Gastrocnemius medialis (tissue), 4 donors: ENCODE data around the gene PDE10A. TPM values are rescaled to one million over a fixed set of nuclear protein-coding genes. Genes with fewer than 3 reads are reported as not detected.
A peak's percentile ranks its signal among the peaks of the same experiment; 100 is the strongest.

ENCODE experiments used
- ATAC-seq, 2 donors: fragments of 150-250 bp; one replicate each; pipeline ENCODE4 v1.9.1; 2016
- DNase-seq, 2 donors: peaks; one replicate each; pipeline ENCODE4 v3.0.0-alpha.2; 2019
- H3K27ac ChIP-seq, 4 donors: fragments of 200-600 bp; sonication (generic); 1 replicate in 1 of 4; 2 replicates in 3 of 4; pipeline ENCODE4 v1.5.1; 2016 to 2018; ENCODE audit warnings: mild to moderate bottlenecking in 2 of 4, moderate library complexity in 1 of 4
- H3K27me3 ChIP-seq, 3 donors: fragments of 200-600 bp; sonication (generic) in 2 of 3; 1 replicate in 1 of 3; 2 replicates in 2 of 3; pipeline versions ENCODE4 v1.5.1 to v1.6.0; 2016 to 2019; ENCODE audit warnings: mild to moderate bottlenecking in 1 of 3, moderate library complexity in 1 of 3
- H3K36me3 ChIP-seq, 2 donors: fragments of 200-600 bp; sonication (generic) in 1 of 2; one replicate each; pipeline ENCODE4 v1.5.1; 2017 to 2018
- H3K4me1 ChIP-seq, 2 donors: fragments of 200-600 bp; sonication (generic) in 1 of 2; one replicate each; pipeline ENCODE4 v1.5.1; 2016 to 2017; ENCODE audit warnings: mild to moderate bottlenecking in 2 of 2
- H3K4me3 ChIP-seq, 4 donors: fragments of 200-600 bp; sonication (generic) in 3 of 4; 1 replicate in 1 of 4; 2 replicates in 3 of 4; pipeline ENCODE4 v1.5.1; 2016 to 2019; ENCODE audit warnings: mild to moderate bottlenecking in 2 of 4
- H3K9me3 ChIP-seq, 3 donors: fragments of 200-600 bp; sonication (generic) in 2 of 3; 1 replicate in 1 of 3; 2 replicates in 2 of 3; pipeline ENCODE4 v1.5.1; 2016 to 2019
- POLR2A ChIP-seq, 2 donors: fragments of 450-650 bp; IDR thresholded peaks; one replicate each; pipeline ENCODE4 v1.6.1; 2017; ENCODE audit warnings: antibody characterized with exemption in 2 of 2, mild to moderate bottlenecking in 2 of 2, moderate library complexity in 2 of 2
- in situ Hi-C, 4 donors: fragments of 200-750 bp; cut with MboI; loops; one replicate each; pipeline versions ENCODE4 v1.15.0 to v1.8.0; 2017; ENCODE audit warnings: low sequenced_read_pairs in 4 of 4
- intact Hi-C: fragments of 100-400 bp; cut with DNase I; formaldehyde crosslinking; loops from one replicate; pipeline ENCODE4 v1.15.1; 2023; ENCODE audit warnings: low total_unique reads
- total RNA-seq, 4 donors: library from RNA; depleted of rRNA; stranded (reverse); fragments of >200 nt; gene quantifications; one replicate each; pipeline versions ENCODE4 v1.1.0 to v1.2.3, GENCODE V29; 2016
- TF ChIP-seq, protein P1 (sequence below), 5 experiments: fragments of 450-650 bp in 3 of 5; fragments of 200-600 bp in 2 of 5; sonication (generic) in 2 of 5; IDR thresholded peaks in 4 of 5; conservative IDR thresholded peaks in 1 of 5; 1 replicate in 4 of 5; 2 replicates in 1 of 5; pipeline ENCODE4 v1.5.1; 2016 to 2019; ENCODE audit warnings: antibody characterized with exemption in 5 of 5, mild to moderate bottlenecking in 3 of 5, moderate library complexity in 3 of 5

The PDE10A gene
- total RNA-seq, 4 donors from 2014 or later = 0.24 to 1.5 (median 1.2) TPM

DNA sequence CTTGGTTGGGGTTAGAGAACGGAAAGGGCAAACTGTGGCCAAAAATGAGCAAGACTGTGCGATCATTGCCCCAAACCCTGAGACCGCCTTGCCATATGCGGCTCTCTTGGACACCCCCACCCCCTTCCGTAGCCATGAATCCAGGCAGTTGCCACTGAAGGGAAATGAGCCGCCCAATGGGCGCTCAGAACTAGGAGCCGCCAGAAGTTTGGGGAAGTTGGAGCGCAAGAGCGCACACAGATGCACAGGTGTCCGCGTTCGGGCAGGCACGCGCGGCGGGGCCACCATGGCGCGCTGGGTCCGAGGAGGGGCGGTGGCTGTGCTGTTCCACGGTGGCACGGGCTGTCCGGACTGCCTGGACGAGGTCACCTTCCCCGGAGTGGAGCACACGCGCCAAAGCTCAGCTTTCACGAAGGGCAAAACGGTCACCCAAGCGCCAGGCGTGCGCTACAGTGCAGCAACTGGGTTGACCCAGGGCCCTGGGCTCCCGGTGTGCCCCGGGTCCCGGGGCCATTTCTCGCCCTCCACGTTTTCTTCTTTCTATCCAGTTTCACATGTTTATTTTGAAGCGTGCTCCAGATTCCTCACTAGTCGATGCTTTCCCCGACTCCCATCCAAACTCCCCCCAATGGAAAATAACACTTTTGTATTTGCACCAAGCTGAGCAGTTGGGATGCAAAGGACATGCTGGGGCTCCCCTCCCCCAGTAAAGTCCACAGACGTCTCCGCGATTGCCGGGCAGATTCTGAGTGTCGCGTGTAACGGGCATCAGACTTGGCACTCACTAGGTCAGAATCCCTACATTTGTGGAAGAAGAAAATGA is 906 bp upstream of the PDE10A start:
- intact Hi-C loops (loop anchor here (5.0 kb wide), 1 partner anchor 222 kb away; no protein-coding TSS in a partner anchor), in situ Hi-C loops (no loop called here)
- Histone ChIP-seq H3K9me3 (no peaks in the 10 kb centered on the region), H3K36me3 (no peaks in the 10 kb centered on the region), H3K4me1 (peaks cover 17 to 31% of the 10 kb centered on the region in 2 donors), H3K27me3 (peaks cover 45 to 66% (median 65%) of the 10 kb centered on the region in 3 donors), H3K27ac (peak overlapping the region in 1 of 4 donors; percentile 39), H3K4me3 (peak overlapping the region; percentile 57 to 63 (median 62))
- no peak for ATAC-seq
- DNase-seq = no peak
- TF ChIP-seq POLR2A (IDR thresholded peaks at IDR 0.05) = no peak
- TF ChIP-seq, protein P1, sequence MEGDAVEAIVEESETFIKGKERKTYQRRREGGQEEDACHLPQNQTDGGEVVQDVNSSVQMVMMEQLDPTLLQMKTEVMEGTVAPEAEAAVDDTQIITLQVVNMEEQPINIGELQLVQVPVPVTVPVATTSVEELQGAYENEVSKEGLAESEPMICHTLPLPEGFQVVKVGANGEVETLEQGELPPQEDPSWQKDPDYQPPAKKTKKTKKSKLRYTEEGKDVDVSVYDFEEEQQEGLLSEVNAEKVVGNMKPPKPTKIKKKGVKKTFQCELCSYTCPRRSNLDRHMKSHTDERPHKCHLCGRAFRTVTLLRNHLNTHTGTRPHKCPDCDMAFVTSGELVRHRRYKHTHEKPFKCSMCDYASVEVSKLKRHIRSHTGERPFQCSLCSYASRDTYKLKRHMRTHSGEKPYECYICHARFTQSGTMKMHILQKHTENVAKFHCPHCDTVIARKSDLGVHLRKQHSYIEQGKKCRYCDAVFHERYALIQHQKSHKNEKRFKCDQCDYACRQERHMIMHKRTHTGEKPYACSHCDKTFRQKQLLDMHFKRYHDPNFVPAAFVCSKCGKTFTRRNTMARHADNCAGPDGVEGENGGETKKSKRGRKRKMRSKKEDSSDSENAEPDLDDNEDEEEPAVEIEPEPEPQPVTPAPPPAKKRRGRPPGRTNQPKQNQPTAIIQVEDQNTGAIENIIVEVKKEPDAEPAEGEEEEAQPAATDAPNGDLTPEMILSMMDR (IDR thresholded peaks at IDR 0.05 in 4 of 5, conservative IDR thresholded peaks at IDR 0.05 in 1 of 5) = no peak

DNA sequence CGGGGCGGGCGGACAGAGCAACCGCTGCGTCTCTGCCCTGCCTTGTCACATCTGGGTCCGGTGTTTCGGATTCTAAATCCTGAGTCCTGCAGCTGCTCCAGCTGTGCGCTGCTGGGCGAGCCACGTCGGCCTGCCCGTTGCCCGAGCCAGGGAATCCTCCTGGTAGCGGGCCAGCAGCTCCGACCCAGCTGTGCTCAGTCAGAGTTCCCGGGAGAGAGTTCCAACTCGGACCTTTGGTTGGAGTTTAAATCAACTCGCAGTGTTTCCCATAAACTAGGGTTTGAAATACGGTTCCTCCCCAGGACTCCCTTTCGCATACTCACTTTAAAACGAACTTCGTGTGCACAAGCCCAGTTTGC is 315 bp upstream of the PDE10A start:
- Histone ChIP-seq H3K4me3 (peak overlapping the region; percentile 57 to 63 (median 62)), H3K36me3 (no peaks in the 10 kb centered on the region), H3K4me1 (peaks cover 17 to 31% of the 10 kb centered on the region in 2 donors), H3K9me3 (no peaks in the 10 kb centered on the region), H3K27me3 (peaks cover 46 to 66% (median 65%) of the 10 kb centered on the region in 3 donors), H3K27ac (peak overlapping the region in 1 of 4 donors; percentile 39)
- TF ChIP-seq, protein P1 (IDR thresholded peaks at IDR 0.05 in 4 of 5, conservative IDR thresholded peaks at IDR 0.05 in 1 of 5) = no peak
- no peak for TF ChIP-seq POLR2A (IDR thresholded peaks at IDR 0.05)
- intact Hi-C loops (loop anchor here (5.0 kb wide), 1 partner anchor 221 kb away; no protein-coding TSS in a partner anchor), in situ Hi-C loops (no loop called here)
- no peak for DNase-seq
- ATAC-seq = peak; percentile 7 to 19

DNA sequence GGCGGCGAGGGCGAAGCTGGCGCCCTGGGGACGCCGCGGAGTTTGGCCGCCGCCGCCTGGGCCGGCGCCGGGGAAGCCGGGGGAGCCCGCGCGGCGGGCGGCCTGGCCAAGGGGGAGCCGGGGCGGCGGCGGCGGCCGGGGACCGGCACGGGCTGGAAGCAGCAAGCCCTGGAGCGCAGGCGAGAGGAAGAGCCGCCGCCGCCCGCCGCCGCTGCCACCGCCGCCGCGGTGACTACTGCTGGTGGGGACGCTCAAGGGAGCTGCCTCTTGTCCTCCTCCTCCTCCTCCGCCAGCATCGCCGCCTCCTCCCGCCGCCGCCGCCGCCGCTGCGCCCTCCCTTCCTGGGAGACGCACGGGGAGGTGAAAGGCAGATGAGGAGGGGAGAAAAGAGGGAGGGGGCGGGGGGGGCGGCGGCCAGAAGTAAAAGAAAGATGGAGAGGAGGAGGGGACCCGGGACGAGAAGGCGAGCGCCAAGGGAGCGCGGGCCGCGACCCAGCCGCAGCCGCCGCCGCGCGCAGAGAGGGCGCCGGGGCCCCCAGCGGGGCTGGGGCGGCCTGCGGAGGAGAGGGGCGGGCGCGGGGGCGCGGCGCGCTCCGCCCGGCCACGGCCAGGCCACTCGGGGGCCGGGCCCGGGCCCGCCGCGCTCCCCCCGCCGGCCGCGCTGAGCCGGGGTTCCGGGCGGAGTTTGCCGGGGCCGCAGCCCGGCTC is 846 bp downstream of the PDE10A start:
- intact Hi-C loops (loop anchor here (5.0 kb wide), 1 partner anchor 220 kb away; no protein-coding TSS in a partner anchor), in situ Hi-C loops (no loop called here)
- Histone ChIP-seq H3K4me3 (peak overlapping the region; percentile 62 to 67 (median 62)), H3K27ac (peak overlapping the region in 2 of 4 donors; percentile 46 to 62), H3K9me3 (no peaks in the 10 kb centered on the region), H3K4me1 (peaks cover 17 to 31% of the 10 kb centered on the region in 2 donors), H3K36me3 (no peaks in the 10 kb centered on the region), H3K27me3 (peaks cover 41 to 60% (median 56%) of the 10 kb centered on the region in 3 donors)
- TF ChIP-seq, protein P1 (IDR thresholded peaks at IDR 0.05 in 4 of 5, conservative IDR thresholded peaks at IDR 0.05 in 1 of 5) = no peak
- no peak for TF ChIP-seq POLR2A (IDR thresholded peaks at IDR 0.05)
- DNase-seq (no peak), ATAC-seq (peak in 1 of 2 donors; percentile 16)

GRCh38 chr6:165661664-165662025 is 1.4 kb downstream of the PDE10A start:
- DNase-seq = no peak
- Histone ChIP-seq H3K36me3 (no peaks in the 10 kb centered on the region), H3K4me1 (peaks cover 17 to 31% of the 10 kb centered on the region in 2 donors), H3K9me3 (no peaks in the 10 kb centered on the region), H3K27ac (peak overlapping the region in 1 of 4 donors; percentile 62), H3K4me3 (peak overlapping the region; percentile 59 to 67 (median 62)), H3K27me3 (peaks cover 40 to 55% (median 50%) of the 10 kb centered on the region in 3 donors)
- TF ChIP-seq, protein P1 (IDR thresholded peaks at IDR 0.05 in 4 of 5, conservative IDR thresholded peaks at IDR 0.05 in 1 of 5) = no peak
- no peak for TF ChIP-seq POLR2A (IDR thresholded peaks at IDR 0.05)
- in situ Hi-C loops (no loop called here), intact Hi-C loops (loop anchor here (5.0 kb wide), 1 partner anchor 219 kb away; no protein-coding TSS in a partner anchor)
- ATAC-seq = no peak
